ENCODE results near the gene THOC5.
"Not testable (repeated sequence)": the region's sequence is repeated elsewhere in the genome, so short reads cannot be mapped to it uniquely, and the experiment has no call there.

Gene THOC5

DNA sequence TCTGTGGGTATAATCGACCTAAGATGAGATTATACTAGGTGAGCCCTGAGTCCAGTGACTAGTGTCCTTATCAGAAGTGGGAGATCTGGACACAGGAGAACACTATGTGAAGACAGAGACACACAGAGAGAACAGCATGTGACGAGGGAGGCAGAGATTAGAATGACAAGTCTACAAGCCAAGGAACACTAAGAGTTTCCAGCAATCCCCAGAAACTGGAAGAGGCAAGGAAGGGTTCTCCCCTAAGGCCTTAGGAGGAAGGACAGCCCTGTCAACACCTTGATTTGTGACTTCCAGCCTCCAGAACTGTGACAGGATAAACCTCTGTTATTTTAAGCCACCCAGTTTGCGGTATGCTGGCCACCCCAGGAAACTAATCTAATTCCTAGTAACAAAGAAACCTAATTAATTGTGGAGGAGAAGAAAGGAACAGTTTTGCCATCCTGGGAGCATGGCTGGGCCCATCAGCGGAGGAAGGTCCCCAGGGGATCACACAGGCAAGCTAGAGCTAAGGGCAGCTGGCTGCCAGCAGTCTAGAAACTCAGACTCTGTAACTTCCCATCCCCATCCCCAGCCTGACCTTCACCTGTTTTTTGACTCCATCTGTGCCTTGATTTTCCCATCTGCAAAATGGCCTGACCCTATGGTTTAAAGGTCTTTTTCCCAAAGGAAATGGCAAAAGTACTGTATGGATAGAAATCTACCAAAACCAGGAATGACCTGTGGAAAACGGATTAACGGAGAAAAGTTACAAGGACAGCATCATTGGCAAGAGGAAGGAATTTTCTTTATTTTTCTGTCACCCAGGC lies 10.3 kb upstream of the THOC5 start:
- no peak for DNase-seq
- no peaks in the 10 kb centered on the region for H3K27me3 ChIP-seq (replicated peaks)
- H3K27ac ChIP-seq = no peak overlapping the region
- H3K4me3 ChIP-seq (ENCODE audit: low read depth, low read length) = no peak overlapping the region
- in situ Hi-C loops (cut with HindIII; ENCODE audit: low pct_ligation_motif_present, low sequenced_read_pairs) = no loop called here
- peaks cover 31% of the 10 kb centered on the region for H3K36me3 ChIP-seq (replicated peaks)
- TF ChIP-seq, protein P1, sequence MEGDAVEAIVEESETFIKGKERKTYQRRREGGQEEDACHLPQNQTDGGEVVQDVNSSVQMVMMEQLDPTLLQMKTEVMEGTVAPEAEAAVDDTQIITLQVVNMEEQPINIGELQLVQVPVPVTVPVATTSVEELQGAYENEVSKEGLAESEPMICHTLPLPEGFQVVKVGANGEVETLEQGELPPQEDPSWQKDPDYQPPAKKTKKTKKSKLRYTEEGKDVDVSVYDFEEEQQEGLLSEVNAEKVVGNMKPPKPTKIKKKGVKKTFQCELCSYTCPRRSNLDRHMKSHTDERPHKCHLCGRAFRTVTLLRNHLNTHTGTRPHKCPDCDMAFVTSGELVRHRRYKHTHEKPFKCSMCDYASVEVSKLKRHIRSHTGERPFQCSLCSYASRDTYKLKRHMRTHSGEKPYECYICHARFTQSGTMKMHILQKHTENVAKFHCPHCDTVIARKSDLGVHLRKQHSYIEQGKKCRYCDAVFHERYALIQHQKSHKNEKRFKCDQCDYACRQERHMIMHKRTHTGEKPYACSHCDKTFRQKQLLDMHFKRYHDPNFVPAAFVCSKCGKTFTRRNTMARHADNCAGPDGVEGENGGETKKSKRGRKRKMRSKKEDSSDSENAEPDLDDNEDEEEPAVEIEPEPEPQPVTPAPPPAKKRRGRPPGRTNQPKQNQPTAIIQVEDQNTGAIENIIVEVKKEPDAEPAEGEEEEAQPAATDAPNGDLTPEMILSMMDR (IDR thresholded peaks at IDR 0.05; ENCODE audit: low read depth, low read length, missing control alignments) = no peak

DNA sequence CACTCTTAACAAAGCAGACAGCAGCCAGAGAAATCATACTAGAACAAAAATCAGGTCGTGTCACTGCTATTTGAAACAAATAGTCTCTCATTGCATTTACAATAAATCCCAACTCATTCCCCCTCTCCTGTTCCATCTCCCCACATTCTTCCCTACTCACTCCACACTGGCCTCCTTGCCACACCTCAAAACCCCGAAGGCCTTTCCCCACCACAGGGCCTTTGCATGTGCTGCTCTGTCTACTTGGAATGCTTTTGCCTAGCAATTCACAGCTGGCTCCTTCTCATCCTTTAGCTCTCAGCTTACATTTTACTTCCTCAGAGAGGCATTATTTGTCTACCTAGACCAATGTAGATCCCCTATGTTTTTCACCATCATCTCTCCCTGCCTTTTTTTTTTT lies 6.3 kb upstream of the THOC5 start:
- Histone ChIP-seq H3K36me3 (replicated peaks) (peaks cover 47% of the 10 kb centered on the region), H3K27me3 (replicated peaks) (no peaks in the 10 kb centered on the region), H3K4me3 (ENCODE audit: low read depth, low read length) (no peak overlapping the region), H3K27ac (no peak overlapping the region)
- in situ Hi-C loops (cut with HindIII; ENCODE audit: low pct_ligation_motif_present, low sequenced_read_pairs) = no loop called here
- no peak for DNase-seq
- TF ChIP-seq, protein P1 (IDR thresholded peaks at IDR 0.05; ENCODE audit: low read depth, low read length, missing control alignments) = no peak

DNA sequence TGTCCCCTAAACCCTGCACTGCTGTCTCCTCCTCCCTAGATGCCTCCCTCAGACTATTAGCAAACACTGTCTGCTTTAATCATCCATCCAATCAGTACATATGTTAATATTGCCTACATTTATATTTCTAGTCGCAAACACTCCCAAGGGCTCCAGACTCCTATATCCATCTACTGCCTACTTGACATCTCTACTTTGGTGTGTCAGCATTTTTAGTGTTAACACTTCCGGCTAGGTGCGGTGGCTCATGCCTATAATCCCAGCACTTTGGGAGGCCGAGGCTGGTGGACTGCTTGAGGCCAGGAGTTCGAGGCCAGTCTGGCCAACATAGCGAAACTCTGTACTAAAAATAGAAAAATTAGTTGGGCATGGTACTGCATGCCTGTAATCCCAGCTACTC lies 5.5 kb upstream of the THOC5 start:
- H3K36me3 ChIP-seq (replicated peaks) = peaks cover 49% of the 10 kb centered on the region
- in situ Hi-C loops (cut with HindIII; ENCODE audit: low pct_ligation_motif_present, low sequenced_read_pairs) = no loop called here
- no peak overlapping the region for H3K27ac ChIP-seq
- no peak for DNase-seq
- TF ChIP-seq, protein P1 (IDR thresholded peaks at IDR 0.05; ENCODE audit: low read depth, low read length, missing control alignments) = no peak
- no peak overlapping the region for H3K4me3 ChIP-seq (ENCODE audit: low read depth, low read length)
- H3K27me3 ChIP-seq (replicated peaks) = no peaks in the 10 kb centered on the region

DNA sequence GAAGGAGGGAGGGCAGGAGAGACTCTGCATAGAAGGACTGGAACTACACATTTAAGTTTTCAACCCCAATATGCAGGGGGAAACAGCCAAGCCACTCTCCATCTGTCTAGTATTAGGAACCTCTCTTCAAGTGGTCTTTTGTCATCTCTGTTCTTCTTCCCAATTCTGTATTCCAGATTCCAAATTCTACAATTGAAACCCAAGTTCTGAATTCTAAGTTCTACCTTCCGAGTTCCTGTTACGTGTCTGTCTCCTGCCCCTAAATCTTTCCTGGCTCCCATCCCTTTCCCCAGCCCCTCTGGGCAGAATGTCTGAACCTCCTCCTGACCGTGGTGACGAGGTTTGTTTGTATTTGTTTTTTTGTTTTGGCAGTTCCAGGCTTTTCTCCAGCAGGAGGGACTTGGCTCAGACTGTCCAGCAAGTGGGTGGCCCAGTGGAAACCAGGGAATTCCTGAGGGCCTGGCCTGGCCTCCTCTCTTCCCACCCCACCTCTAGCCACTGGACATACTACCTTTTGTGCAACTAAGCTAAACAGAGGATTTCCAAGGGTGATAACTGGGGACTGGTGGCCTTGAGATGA lies 1.6 kb upstream of the THOC5 start:
- H3K36me3 ChIP-seq (replicated peaks) = peaks cover 30% of the 10 kb centered on the region
- no peaks in the 10 kb centered on the region for H3K27me3 ChIP-seq (replicated peaks)
- no peak for DNase-seq
- H3K27ac ChIP-seq = no peak overlapping the region
- TF ChIP-seq, protein P1 (IDR thresholded peaks at IDR 0.05; ENCODE audit: low read depth, low read length, missing control alignments) = no peak
- in situ Hi-C loops (cut with HindIII; ENCODE audit: low pct_ligation_motif_present, low sequenced_read_pairs) = no loop called here
- H3K4me3 ChIP-seq (ENCODE audit: low read depth, low read length) = no peak overlapping the region

DNA sequence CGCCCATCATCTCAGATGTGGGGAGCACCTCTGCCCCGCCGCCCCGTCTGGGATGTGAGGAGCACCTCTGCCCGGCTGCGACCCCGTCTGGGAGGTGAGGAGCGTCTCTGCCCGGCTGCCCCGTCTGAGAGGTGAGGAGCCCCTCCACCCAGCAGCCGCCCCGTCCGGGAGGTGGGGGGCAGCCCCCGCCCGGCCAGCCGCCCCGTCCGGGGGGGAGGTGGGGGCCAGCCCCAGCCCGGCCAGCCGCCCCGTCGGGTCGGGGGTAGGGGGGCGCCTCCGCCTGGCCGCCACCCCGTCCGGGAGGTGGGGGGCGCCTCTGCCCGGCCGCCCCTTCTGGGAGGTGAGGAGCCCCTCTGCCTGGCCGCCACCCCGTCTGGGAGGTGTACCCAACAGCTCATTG lies 1.2 kb downstream of the THOC5 start:
- Histone ChIP-seq H3K4me3 (ENCODE audit: low read depth, low read length) (peak overlapping the region; percentile 32), H3K36me3 (replicated peaks) (peaks cover 33% of the 10 kb centered on the region)
- DNase-seq; in situ Hi-C loops (cut with HindIII; ENCODE audit: low pct_ligation_motif_present, low sequenced_read_pairs); H3K27me3 ChIP-seq (replicated peaks); H3K27ac ChIP-seq: not testable (repeated sequence)

DNA sequence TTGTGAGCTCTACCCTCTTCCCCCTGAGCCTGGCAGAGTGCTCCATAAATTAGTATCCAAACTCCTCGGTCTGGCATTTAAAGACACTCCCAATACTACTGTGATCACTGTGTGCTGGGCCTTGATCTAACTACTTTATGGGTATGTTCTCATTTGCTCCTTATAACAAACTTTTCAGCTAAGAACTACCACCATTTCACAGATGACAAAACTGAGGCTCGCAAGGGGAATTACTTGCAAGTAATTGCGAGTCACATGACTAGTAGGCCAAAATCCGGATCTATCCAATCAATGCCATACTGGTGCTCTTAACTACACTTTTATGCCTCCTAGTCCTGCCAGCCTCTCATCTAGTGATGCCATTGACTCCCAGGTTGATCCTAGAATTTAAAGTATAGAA lies 3.6 kb downstream of the THOC5 start:
- H3K36me3 ChIP-seq (replicated peaks) = peaks cover 32% of the 10 kb centered on the region
- no peaks in the 10 kb centered on the region for H3K27me3 ChIP-seq (replicated peaks)
- no peak overlapping the region for H3K27ac ChIP-seq
- no peak for DNase-seq
- no peak overlapping the region for H3K4me3 ChIP-seq (ENCODE audit: low read depth, low read length)
- in situ Hi-C loops (cut with HindIII; ENCODE audit: low pct_ligation_motif_present, low sequenced_read_pairs) = no loop called here
- TF ChIP-seq, protein P1 (IDR thresholded peaks at IDR 0.05; ENCODE audit: low read depth, low read length, missing control alignments) = no peak

DNA sequence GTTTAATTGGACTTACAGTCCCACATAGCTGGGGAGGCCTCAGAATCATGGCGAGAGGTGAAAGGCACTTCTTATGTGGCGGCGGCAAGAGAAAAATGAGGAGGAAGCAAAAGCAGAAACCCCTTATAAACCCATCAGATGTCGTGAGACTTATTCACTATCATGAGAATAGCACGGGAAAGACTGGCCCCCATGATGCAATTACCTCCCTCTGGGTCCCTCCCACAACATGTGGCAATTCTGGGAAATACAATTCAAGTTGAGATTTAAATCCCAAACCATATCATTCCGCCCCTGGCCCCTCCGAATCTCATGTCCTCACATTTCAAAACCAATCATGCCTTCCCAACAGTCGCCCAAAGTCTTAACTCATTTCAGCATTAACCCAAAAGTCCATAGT lies 8.5 kb downstream of the THOC5 start:
- H3K27ac ChIP-seq; H3K4me3 ChIP-seq (ENCODE audit: low read depth, low read length); in situ Hi-C loops (cut with HindIII; ENCODE audit: low pct_ligation_motif_present, low sequenced_read_pairs); DNase-seq; H3K27me3 ChIP-seq (replicated peaks): not testable (repeated sequence)
- H3K36me3 ChIP-seq (replicated peaks) = peaks cover 62% of the 10 kb centered on the region
